Duodenal mucosa (tissue), 2 donors: ENCODE data around the gene TFDP1.

Experiments
- H3K27ac ChIP-seq: one replicate; pipeline ENCODE4 v1.7.0; 2013; ENCODE audit warnings: low read depth, low read length
- H3K27me3 ChIP-seq, 2 donors: one replicate each; pipeline ENCODE4 v1.7.0; 2013; ENCODE audit warnings: low read length in 2 of 2, control low read depth in 1 of 2; ENCODE audit not compliant: insufficient read depth in 2 of 2, control insufficient read depth in 1 of 2
- H3K36me3 ChIP-seq, 2 donors: one replicate each; pipeline ENCODE4 v1.7.0; 2013; ENCODE audit warnings: low read length in 2 of 2, control low read depth in 1 of 2; ENCODE audit not compliant: insufficient read depth in 2 of 2, control insufficient read depth in 1 of 2
- H3K4me1 ChIP-seq, 2 donors: one replicate each; pipeline ENCODE4 v1.7.0; 2013; ENCODE audit warnings: low read length in 2 of 2, control low read depth in 1 of 2; ENCODE audit not compliant: insufficient read depth in 2 of 2, control insufficient read depth in 1 of 2
- H3K4me3 ChIP-seq, 2 donors: one replicate each; pipeline ENCODE4 v1.7.0; 2013; ENCODE audit warnings: low read length in 2 of 2, low read depth in 1 of 2
- H3K9ac ChIP-seq, 2 donors: one replicate each; pipeline ENCODE4 v1.7.0; 2013; ENCODE audit warnings: low read length in 2 of 2, low read depth in 1 of 2
- H3K9me3 ChIP-seq, 2 donors: one replicate each; pipeline ENCODE4 v1.7.0; 2013; ENCODE audit warnings: low read length in 2 of 2, control low read depth in 1 of 2; ENCODE audit not compliant: control insufficient read depth in 1 of 2

The TFDP1 gene

DNA sequence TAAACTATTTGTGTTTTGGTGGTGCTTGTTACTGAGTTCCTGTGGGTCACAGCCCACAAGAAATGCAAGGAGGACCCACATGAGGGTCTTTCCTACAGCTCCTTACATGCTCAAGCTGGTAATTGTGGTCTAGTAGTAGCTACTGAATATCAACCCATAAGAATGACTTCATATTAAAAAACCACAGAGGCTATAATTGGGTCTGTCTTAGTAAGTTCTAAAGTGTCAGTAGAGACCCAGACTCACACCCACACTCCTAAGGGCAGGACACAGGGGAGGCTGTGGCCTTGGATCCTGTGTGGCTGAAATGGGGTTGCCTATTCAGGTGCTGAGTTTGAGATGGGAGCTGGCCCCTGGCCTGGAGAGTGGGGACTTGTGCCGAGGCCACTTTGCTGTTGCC is 19.6 kb downstream of the TFDP1 start:
- no peaks in the 10 kb centered on the region for H3K9me3 ChIP-seq
- H3K4me1 ChIP-seq: no peaks in the 10 kb centered on the region
- no peak overlapping the region for H3K4me3 ChIP-seq
- H3K27ac ChIP-seq: no peak overlapping the region
- H3K9ac ChIP-seq: no peak overlapping the region
- H3K36me3 ChIP-seq: peaks cover 0 to 48% of the 10 kb centered on the region in 2 donors
- no peaks in the 10 kb centered on the region for H3K27me3 ChIP-seq

DNA sequence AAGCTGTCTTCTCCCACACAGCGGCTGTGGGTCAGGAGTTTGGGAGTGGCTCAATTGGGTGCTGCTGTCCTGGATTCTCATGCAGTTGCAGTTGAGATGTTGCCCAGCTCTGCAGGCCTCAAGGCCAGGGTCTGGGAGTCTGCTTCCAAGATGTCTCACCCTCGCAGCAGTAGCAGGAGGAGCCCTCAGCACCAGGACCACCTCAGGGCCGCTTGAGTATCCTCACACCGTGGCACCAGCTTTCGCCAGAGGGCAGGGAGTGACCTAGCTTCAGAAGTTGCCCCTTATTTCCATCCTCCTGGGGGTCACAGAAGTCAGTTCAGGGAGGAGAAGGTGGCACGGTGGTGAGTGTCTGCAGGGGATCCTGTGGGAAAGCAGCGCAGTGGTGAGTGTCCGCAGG is 20.9 kb downstream of the TFDP1 start:
- Histone ChIP-seq H3K36me3 (peaks cover 5 to 49% of the 10 kb centered on the region in 2 donors), H3K9ac (no peak overlapping the region)

DNA sequence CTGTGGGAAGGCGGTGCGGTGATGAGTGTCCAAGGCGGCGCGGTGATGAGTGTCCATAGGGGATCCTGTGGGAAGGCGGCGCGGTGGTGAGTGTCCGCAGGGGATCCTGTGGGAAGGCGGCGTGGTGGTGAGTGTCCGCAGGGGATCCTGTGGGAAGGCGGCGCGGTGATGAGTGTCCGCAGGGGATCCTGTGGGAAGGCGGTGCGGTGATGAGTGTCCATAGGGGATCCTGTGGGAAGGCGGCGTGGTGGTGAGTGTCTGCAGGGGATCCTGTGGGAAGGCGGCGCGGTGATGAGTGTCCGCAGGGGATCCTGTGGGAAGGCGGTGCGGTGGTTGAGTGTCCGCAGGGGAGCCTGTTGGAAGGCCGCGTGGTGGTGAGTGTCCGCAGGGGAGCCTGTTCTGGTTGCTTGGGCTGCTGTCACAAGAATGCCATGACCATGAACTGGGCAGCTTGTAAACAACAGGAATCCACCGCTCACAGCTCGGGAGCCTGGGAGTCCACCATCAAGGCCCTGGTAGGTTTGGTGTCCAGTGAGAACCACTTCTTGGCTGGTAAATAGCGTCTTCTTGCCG is 21.4 kb downstream of the TFDP1 start:
- no peak overlapping the region for H3K9ac ChIP-seq
- no peak overlapping the region for H3K4me3 ChIP-seq
- no peaks in the 10 kb centered on the region for H3K4me1 ChIP-seq
- no peak overlapping the region for H3K27ac ChIP-seq
- no peaks in the 10 kb centered on the region for H3K27me3 ChIP-seq
- peaks cover 5 to 50% of the 10 kb centered on the region in 2 donors for H3K36me3 ChIP-seq
- H3K9me3 ChIP-seq: no peaks in the 10 kb centered on the region

More for the DNA sequence above, 20.9 kb downstream of the TFDP1 start:
- Histone ChIP-seq H3K27ac (no peak overlapping the region), H3K27me3 (no peaks in the 10 kb centered on the region), H3K4me1 (no peaks in the 10 kb centered on the region), H3K9me3 (no peaks in the 10 kb centered on the region), H3K4me3 (no peak overlapping the region)

DNA sequence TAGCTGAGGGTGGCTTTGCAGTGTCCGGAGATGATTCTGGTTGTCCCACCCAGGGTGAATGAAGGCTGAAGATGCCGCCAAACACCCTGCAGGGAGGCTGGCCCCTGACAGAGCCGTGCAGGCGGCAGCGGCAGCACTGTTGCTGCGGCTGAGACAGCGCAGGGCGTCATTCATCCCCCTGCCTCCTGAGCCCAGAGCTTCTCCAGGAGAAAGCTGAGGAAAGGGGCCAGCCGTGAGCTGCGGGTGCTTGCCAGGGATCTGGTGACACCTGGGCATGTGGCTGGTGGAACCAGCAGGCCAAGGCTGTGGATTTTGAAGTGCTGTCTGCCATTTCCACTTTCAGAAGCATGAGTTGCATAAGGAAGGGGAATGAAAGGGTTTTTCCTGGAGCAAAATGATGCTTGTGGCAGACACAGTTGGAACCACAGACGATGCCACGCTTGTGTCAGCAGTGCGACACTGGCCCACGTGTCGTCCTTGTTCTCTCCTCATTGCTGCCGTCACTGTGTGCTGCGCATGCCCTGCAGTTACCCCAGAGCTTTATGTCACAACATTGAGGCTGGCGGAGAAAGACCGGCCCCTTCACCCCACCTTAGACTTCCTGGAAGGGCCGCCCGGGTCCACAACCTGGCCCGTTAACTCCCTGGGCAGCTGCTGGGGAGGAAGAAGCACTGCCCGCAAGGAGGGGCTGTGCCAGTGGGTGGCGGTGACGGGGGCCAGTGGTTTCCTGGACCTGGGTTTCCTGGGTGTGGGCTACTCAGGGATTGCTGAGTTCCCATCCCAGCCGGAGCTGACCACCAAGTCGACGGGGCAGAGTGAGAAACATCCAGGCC is 22.7 kb downstream of the TFDP1 start:
- no peak overlapping the region for H3K4me3 ChIP-seq
- H3K4me1 ChIP-seq: no peaks in the 10 kb centered on the region
- peaks cover 5 to 59% of the 10 kb centered on the region in 2 donors for H3K36me3 ChIP-seq
- H3K27ac ChIP-seq: no peak overlapping the region
- no peak overlapping the region for H3K9ac ChIP-seq
- no peaks in the 10 kb centered on the region for H3K27me3 ChIP-seq
- no peaks in the 10 kb centered on the region for H3K9me3 ChIP-seq

DNA sequence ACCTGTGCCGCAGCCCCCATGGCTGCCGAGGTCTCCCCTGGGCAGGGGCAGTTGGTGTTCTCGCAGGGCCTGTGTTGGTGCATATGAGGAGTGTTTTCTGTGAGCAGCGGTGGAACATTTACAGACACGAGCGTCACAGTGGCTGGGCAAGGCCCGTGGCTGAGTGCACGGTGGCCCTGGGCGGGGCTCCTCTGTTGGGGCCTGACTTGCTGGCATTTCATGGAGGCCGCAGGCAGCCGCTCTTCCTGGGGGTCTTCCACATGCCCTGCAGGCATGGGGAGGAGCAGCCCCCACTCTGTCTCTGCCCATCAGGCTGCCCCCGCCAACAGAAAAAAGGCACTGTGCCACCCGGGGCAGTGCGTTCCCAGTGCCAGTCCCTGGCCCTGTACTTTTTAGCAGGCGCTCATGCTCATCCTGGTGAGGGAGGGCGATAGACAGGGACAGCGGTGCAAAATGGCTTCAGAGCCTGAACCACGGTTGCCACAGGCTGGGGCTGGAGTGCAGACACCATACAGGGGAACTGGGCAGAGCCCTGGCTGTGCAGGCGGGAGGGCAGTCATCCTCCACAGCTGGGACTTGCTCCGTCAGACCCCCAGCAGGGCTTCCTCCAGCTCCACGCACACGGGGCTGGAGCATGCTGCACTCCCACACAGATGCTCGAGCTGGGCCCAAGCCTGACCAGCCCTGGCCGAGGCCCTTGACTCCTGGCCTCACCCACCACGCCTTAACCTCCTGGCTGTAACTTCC is 23.5 kb downstream of the TFDP1 start:
- Histone ChIP-seq H3K36me3 (peaks cover 5 to 64% of the 10 kb centered on the region in 2 donors), H3K27ac (no peak overlapping the region), H3K9me3 (no peaks in the 10 kb centered on the region), H3K4me3 (no peak overlapping the region), H3K27me3 (no peaks in the 10 kb centered on the region), H3K4me1 (no peaks in the 10 kb centered on the region), H3K9ac (no peak overlapping the region)

- Histone ChIP-seq H3K4me3 (no peak overlapping the region), H3K27ac (no peak overlapping the region), H3K9me3 (no peaks in the 10 kb centered on the region), H3K4me1 (no peaks in the 10 kb centered on the region), H3K36me3 (peaks cover 5 to 71% of the 10 kb centered on the region in 2 donors), H3K27me3 (no peaks in the 10 kb centered on the region), H3K9ac (no peak overlapping the region)
Measured at GRCh38 chr13:113608967-113609533, 24.5 kb downstream of the TFDP1 start.

DNA sequence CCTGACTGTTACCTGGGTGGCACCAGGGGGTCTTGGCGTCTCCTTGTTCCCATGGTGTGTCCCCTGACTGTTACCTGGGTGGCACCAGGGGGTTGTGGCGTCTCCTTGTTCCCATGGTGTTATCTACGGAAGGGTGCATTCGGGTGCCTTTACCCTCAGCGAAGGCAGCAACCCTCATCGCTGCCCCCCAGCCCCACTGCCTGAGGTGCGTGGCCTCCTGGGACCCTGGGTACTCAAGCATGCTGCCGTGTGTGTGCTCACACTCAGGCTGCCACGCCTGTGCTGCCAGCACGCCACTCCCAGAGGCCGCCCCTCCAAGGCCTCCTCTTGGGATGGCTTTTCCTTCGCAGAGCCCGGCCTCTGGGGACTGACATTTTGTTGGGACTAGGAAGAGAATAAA is 25.1 kb downstream of the TFDP1 start:
- no peak overlapping the region for H3K9ac ChIP-seq
- peaks cover 5 to 72% of the 10 kb centered on the region in 2 donors for H3K36me3 ChIP-seq
- H3K27ac ChIP-seq: no peak overlapping the region
- H3K4me3 ChIP-seq: no peak overlapping the region
- no peaks in the 10 kb centered on the region for H3K4me1 ChIP-seq
- no peaks in the 10 kb centered on the region for H3K27me3 ChIP-seq
- H3K9me3 ChIP-seq: no peaks in the 10 kb centered on the region

DNA sequence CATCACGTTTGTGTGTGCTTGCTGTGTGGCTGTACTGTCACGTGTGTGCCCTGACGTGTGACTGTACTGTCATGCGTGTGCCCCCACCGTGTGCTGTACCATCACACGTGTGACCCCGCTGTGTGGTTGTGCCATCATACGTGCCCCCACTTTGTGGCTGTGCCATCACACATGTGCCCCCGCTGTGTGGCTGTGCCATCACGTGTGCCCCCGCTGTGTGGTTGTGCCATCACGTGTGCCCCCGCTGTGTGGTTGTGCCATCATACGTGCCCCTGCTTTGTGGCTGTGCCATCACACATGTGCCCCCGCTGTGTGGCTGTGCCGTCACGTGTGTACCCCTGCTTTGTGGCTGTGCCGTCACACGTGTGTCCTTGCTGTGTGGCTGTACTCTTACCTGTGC is 25.7 kb downstream of the TFDP1 start:
- H3K9me3 ChIP-seq: no peaks in the 10 kb centered on the region
- no peak overlapping the region for H3K4me3 ChIP-seq
- no peaks in the 10 kb centered on the region for H3K4me1 ChIP-seq
- peaks cover 5 to 74% of the 10 kb centered on the region in 2 donors for H3K36me3 ChIP-seq
- no peaks in the 10 kb centered on the region for H3K27me3 ChIP-seq
- H3K27ac ChIP-seq: no peak overlapping the region
- no peak overlapping the region for H3K9ac ChIP-seq

- H3K36me3 ChIP-seq: peaks cover 5 to 69% of the 10 kb centered on the region in 2 donors
- H3K4me1 ChIP-seq: no peaks in the 10 kb centered on the region
- H3K27me3 ChIP-seq: no peaks in the 10 kb centered on the region
- H3K27ac ChIP-seq: no peak overlapping the region
- no peak overlapping the region for H3K4me3 ChIP-seq
- no peaks in the 10 kb centered on the region for H3K9me3 ChIP-seq
- no peak overlapping the region for H3K9ac ChIP-seq
Measured at GRCh38 chr13:113611996-113612395, 27.4 kb downstream of the TFDP1 start.

DNA sequence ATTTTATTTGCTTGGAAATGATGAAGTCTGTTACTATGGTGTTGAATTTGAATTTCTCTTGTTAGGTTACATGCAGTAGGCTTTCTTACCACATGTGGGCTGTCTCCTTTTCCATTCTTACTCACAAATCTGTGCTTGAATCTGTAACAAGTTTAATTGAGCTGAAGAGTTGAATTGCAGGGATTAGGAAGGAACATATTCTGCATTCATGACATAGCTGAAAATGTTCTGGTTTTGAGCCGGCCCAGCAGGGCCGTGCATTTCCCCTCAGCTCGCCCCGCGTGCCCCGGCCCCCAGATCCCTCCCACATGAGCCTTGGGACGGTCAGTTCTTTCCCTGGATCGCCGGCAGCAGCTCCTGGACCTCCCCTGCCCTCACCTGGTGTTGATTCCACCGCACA is 28.1 kb downstream of the TFDP1 start:
- H3K27ac ChIP-seq: no peak overlapping the region
- no peaks in the 10 kb centered on the region for H3K9me3 ChIP-seq
- H3K4me1 ChIP-seq: no peaks in the 10 kb centered on the region
- no peak overlapping the region for H3K4me3 ChIP-seq
- no peak overlapping the region for H3K9ac ChIP-seq
- H3K27me3 ChIP-seq: no peaks in the 10 kb centered on the region
- H3K36me3 ChIP-seq: peaks cover 5 to 72% of the 10 kb centered on the region in 2 donors
